Measurements from ENCODE around the gene FGA. TPM values are rescaled to one million over a fixed set of nuclear protein-coding genes. Genes with fewer than 3 reads are reported as not detected.
"Not testable (repeated sequence)": the region's sequence is repeated elsewhere in the genome, so short reads cannot be mapped to it uniquely, and the experiment has no call there.

The FGA gene
- total and polyA plus RNA-seq, 5 donors from 2014 or later, result not detected

- Histone ChIP-seq H3K27ac (ENCODE audit: insufficient read depth, low read length, poor library complexity, severe bottlenecking) (no peak overlapping the region), H3K4me1 (ENCODE audit: control insufficient read depth, insufficient read depth, low read length, poor library complexity, severe bottlenecking) (no peaks in the 10 kb centered on the region), H3K27me3 (ENCODE audit: control insufficient read depth, insufficient read depth, low read length) (peaks cover 7% of the 10 kb centered on the region), H3K4me3 (ENCODE audit: low read depth, low read length) (no peak overlapping the region), H3K9me3 (ENCODE audit: control insufficient read depth in 2 of 2, low read length in 2 of 2) (no peaks in the 10 kb centered on the region), H3K36me3 (ENCODE audit: control insufficient read depth, insufficient read depth, low read length) (no peaks in the 10 kb centered on the region)
- Mint-ChIP-seq H3K4me1 (no peaks in the 10 kb centered on the region), H3K36me3 (peaks cover 3% of the 10 kb centered on the region), H3K27ac (no peak overlapping the region), H3K4me3 (no peak overlapping the region), H3K9me3 (peaks cover 0 to 6% (median 0%) of the 10 kb centered on the region in 7 donors), H3K27me3 (peaks cover 4% of the 10 kb centered on the region)
- ATAC-seq (ENCODE audit: low read depth in 2 of 2), result no peak
- DNase-seq, result no peak
Observed at GRCh38 chr4:154604696-154605200, 14.2 kb upstream of the FGA start.

- Histone ChIP-seq H3K27ac (ENCODE audit: insufficient read depth, low read length, poor library complexity, severe bottlenecking) (no peak overlapping the region), H3K36me3 (ENCODE audit: control insufficient read depth, insufficient read depth, low read length) (no peaks in the 10 kb centered on the region), H3K27me3 (ENCODE audit: control insufficient read depth, insufficient read depth, low read length) (peaks cover 3% of the 10 kb centered on the region), H3K9me3 (ENCODE audit: control insufficient read depth in 2 of 2, low read length in 2 of 2) (no peaks in the 10 kb centered on the region), H3K4me3 (ENCODE audit: low read depth, low read length) (no peak overlapping the region), H3K4me1 (ENCODE audit: control insufficient read depth, insufficient read depth, low read length, poor library complexity, severe bottlenecking) (no peaks in the 10 kb centered on the region)
- Mint-ChIP-seq H3K4me3 (peak overlapping the region in 1 of 4 donors; percentile 38), H3K27me3 (peaks cover 4% of the 10 kb centered on the region), H3K27ac (no peak overlapping the region), H3K36me3 (peaks cover 3% of the 10 kb centered on the region), H3K4me1 (no peaks in the 10 kb centered on the region), H3K9me3 (peaks cover 0 to 6% (median 0%) of the 10 kb centered on the region in 7 donors)
- ATAC-seq (ENCODE audit: low read depth in 2 of 2) (no peak), DNase-seq (no peak)
Observed at GRCh38 chr4:154603033-154603943, 12.7 kb upstream of the FGA start.

- Mint-ChIP-seq H3K4me1 (no peaks in the 10 kb centered on the region), H3K9me3 (peaks cover 0 to 6% (median 0%) of the 10 kb centered on the region in 7 donors), H3K36me3 (peaks cover 3% of the 10 kb centered on the region), H3K27me3 (peaks cover 4% of the 10 kb centered on the region), H3K27ac (no peak overlapping the region), H3K4me3 (peak overlapping the region in 1 of 4 donors; percentile 38)
- Histone ChIP-seq H3K4me1 (ENCODE audit: control insufficient read depth, insufficient read depth, low read length, poor library complexity, severe bottlenecking) (no peaks in the 10 kb centered on the region), H3K4me3 (ENCODE audit: low read depth, low read length) (no peak overlapping the region), H3K36me3 (ENCODE audit: control insufficient read depth, insufficient read depth, low read length) (no peaks in the 10 kb centered on the region), H3K27ac (ENCODE audit: insufficient read depth, low read length, poor library complexity, severe bottlenecking) (no peak overlapping the region), H3K9me3 (ENCODE audit: control insufficient read depth in 2 of 2, low read length in 2 of 2) (no peaks in the 10 kb centered on the region), H3K27me3 (ENCODE audit: control insufficient read depth, insufficient read depth, low read length) (peaks cover 3% of the 10 kb centered on the region)
- no peak for ATAC-seq (ENCODE audit: low read depth in 2 of 2)
- DNase-seq, result no peak
Observed at GRCh38 chr4:154602404-154603020, 12.0 kb upstream of the FGA start.

GRCh38 chr4:154597798-154598774 is 7.5 kb upstream of the FGA start:
- peaks cover 7% of the 10 kb centered on the region for H3K27me3 Mint-ChIP-seq
- DNase-seq (no peak), ATAC-seq (ENCODE audit: low read depth in 2 of 2) (no peak)
- H3K4me3 ChIP-seq (ENCODE audit: low read depth, low read length), result no peak overlapping the region
- peaks cover 6% of the 10 kb centered on the region for H3K27me3 ChIP-seq (ENCODE audit: control insufficient read depth, insufficient read depth, low read length)
- no peaks in the 10 kb centered on the region for H3K4me1 ChIP-seq (ENCODE audit: control insufficient read depth, insufficient read depth, low read length, poor library complexity, severe bottlenecking)
- no peak overlapping the region for H3K4me3 Mint-ChIP-seq
- H3K36me3 ChIP-seq (ENCODE audit: control insufficient read depth, insufficient read depth, low read length), result no peaks in the 10 kb centered on the region
- no peaks in the 10 kb centered on the region for H3K36me3 Mint-ChIP-seq
- no peak overlapping the region for H3K27ac ChIP-seq (ENCODE audit: insufficient read depth, low read length, poor library complexity, severe bottlenecking)
- no peaks in the 10 kb centered on the region for H3K9me3 ChIP-seq (ENCODE audit: control insufficient read depth in 2 of 2, low read length in 2 of 2)
- no peaks in the 10 kb centered on the region for H3K4me1 Mint-ChIP-seq
- no peak overlapping the region for H3K27ac Mint-ChIP-seq
- H3K9me3 Mint-ChIP-seq, result peaks cover 0 to 7% (median 0%) of the 10 kb centered on the region in 7 donors

DNA sequence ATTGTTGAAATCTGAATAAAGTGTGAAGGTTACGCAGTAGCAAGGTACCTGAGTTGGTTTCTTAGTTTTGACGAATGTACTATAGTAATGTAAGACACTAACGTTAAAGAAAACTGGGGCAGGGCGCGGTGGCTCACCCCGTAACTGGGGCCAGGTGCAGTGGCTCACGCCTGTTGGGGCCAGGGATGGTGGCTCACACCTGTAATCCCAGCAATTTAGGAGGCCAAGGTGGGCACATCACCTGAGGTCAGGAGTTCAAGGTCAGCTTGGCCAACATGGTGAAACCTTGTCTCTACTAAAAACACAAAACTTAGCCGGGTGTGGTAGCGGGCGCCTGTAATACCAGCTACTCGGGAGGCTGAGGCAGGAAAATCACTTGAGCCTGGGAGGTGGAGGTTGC is 6.7 kb upstream of the FGA start:
- H3K27ac Mint-ChIP-seq; H3K4me3 Mint-ChIP-seq; H3K9me3 Mint-ChIP-seq; DNase-seq; H3K36me3 Mint-ChIP-seq; H3K36me3 ChIP-seq (ENCODE audit: control insufficient read depth, insufficient read depth, low read length); H3K9me3 ChIP-seq (ENCODE audit: control insufficient read depth in 2 of 2, low read length in 2 of 2); H3K4me1 Mint-ChIP-seq; H3K27ac ChIP-seq (ENCODE audit: insufficient read depth, low read length, poor library complexity, severe bottlenecking); H3K27me3 Mint-ChIP-seq; H3K4me3 ChIP-seq (ENCODE audit: low read depth, low read length); H3K27me3 ChIP-seq (ENCODE audit: control insufficient read depth, insufficient read depth, low read length); ATAC-seq (ENCODE audit: low read depth in 2 of 2); H3K4me1 ChIP-seq (ENCODE audit: control insufficient read depth, insufficient read depth, low read length, poor library complexity, severe bottlenecking): not testable (repeated sequence)

GRCh38 chr4:154595807-154596206 is 5.3 kb upstream of the FGA start:
- no peak overlapping the region for H3K27ac ChIP-seq (ENCODE audit: insufficient read depth, low read length, poor library complexity, severe bottlenecking)
- H3K27me3 Mint-ChIP-seq, result peaks cover 7% of the 10 kb centered on the region
- H3K4me1 Mint-ChIP-seq, result no peaks in the 10 kb centered on the region
- no peaks in the 10 kb centered on the region for H3K9me3 ChIP-seq (ENCODE audit: control insufficient read depth in 2 of 2, low read length in 2 of 2)
- H3K36me3 ChIP-seq (ENCODE audit: control insufficient read depth, insufficient read depth, low read length), result no peaks in the 10 kb centered on the region
- H3K36me3 Mint-ChIP-seq, result no peaks in the 10 kb centered on the region
- DNase-seq (no peak), ATAC-seq (ENCODE audit: low read depth in 2 of 2) (no peak)
- H3K27me3 ChIP-seq (ENCODE audit: control insufficient read depth, insufficient read depth, low read length), result peaks cover 3% of the 10 kb centered on the region
- H3K4me3 Mint-ChIP-seq, result no peak overlapping the region
- H3K27ac Mint-ChIP-seq, result no peak overlapping the region
- H3K4me3 ChIP-seq (ENCODE audit: low read depth, low read length), result no peak overlapping the region
- no peaks in the 10 kb centered on the region for H3K4me1 ChIP-seq (ENCODE audit: control insufficient read depth, insufficient read depth, low read length, poor library complexity, severe bottlenecking)
- peaks cover 0 to 4% (median 0%) of the 10 kb centered on the region in 7 donors for H3K9me3 Mint-ChIP-seq

GRCh38 chr4:154594343-154594742 is 3.8 kb upstream of the FGA start:
- not testable (repeated sequence) for H3K9me3 ChIP-seq (ENCODE audit: control insufficient read depth in 2 of 2, low read length in 2 of 2); H3K27ac ChIP-seq (ENCODE audit: insufficient read depth, low read length, poor library complexity, severe bottlenecking)

More at GRCh38 chr4:154594343-154594742, 3.8 kb upstream of the FGA start:
- not testable (repeated sequence) for ATAC-seq (ENCODE audit: low read depth in 2 of 2); H3K27me3 Mint-ChIP-seq; H3K4me1 ChIP-seq (ENCODE audit: control insufficient read depth, insufficient read depth, low read length, poor library complexity, severe bottlenecking); H3K4me3 ChIP-seq (ENCODE audit: low read depth, low read length); H3K27ac Mint-ChIP-seq; H3K4me1 Mint-ChIP-seq; H3K4me3 Mint-ChIP-seq; H3K27me3 ChIP-seq (ENCODE audit: control insufficient read depth, insufficient read depth, low read length); H3K9me3 Mint-ChIP-seq; H3K36me3 ChIP-seq (ENCODE audit: control insufficient read depth, insufficient read depth, low read length); DNase-seq; H3K36me3 Mint-ChIP-seq
